Measurements from ENCODE around the gene NRTN. TPM values are rescaled to one million over a fixed set of nuclear protein-coding genes. Genes with fewer than 3 reads are reported as not detected.
"Not testable (repeated sequence)": the region's sequence is repeated elsewhere in the genome, so short reads cannot be mapped to it uniquely, and the experiment has no call there.

Gene NRTN
- total and polyA plus RNA-seq, 2 donors: 2.5 to 9.8 TPM

GRCh38 chr19:5844456-5845433 is 39.9 kb downstream of the NRTN start:
- no peak overlapping the region for H3K27ac ChIP-seq (ENCODE audit: low read depth)
- no peaks in the 10 kb centered on the region for H3K4me1 ChIP-seq (ENCODE audit: insufficient read depth)
- 87% methylated on average over 24 of the region's 24 CpGs for WGBS
- no peak overlapping the region for H3K4me3 ChIP-seq (ENCODE audit: low read depth, low read length)
- DNase-seq (ENCODE audit: extremely low spot score): no peak
- no peaks in the 10 kb centered on the region for H3K36me3 ChIP-seq (ENCODE audit: insufficient read depth)

- WGBS: 87% methylated on average over 10 of the region's 10 CpGs
- not testable (repeated sequence) for H3K4me1 ChIP-seq (ENCODE audit: insufficient read depth); H3K27ac ChIP-seq (ENCODE audit: low read depth); H3K4me3 ChIP-seq (ENCODE audit: low read depth, low read length); H3K36me3 ChIP-seq (ENCODE audit: insufficient read depth); DNase-seq (ENCODE audit: extremely low spot score)
Measured at GRCh38 chr19:5847846-5848245, 43.0 kb downstream of the NRTN start.

GRCh38 chr19:5848621-5849020 is 43.8 kb downstream of the NRTN start:
- H3K4me1 ChIP-seq (ENCODE audit: insufficient read depth); DNase-seq (ENCODE audit: extremely low spot score); H3K27ac ChIP-seq (ENCODE audit: low read depth); H3K36me3 ChIP-seq (ENCODE audit: insufficient read depth); H3K4me3 ChIP-seq (ENCODE audit: low read depth, low read length): not testable (repeated sequence)
- 67% methylated on average over 5 of the region's 5 CpGs for WGBS

GRCh38 chr19:5850189-5850588 is 45.3 kb downstream of the NRTN start:
- Histone ChIP-seq H3K4me1 (ENCODE audit: insufficient read depth) (no peaks in the 10 kb centered on the region), H3K4me3 (ENCODE audit: low read depth, low read length) (no peak overlapping the region), H3K27ac (ENCODE audit: low read depth) (no peak overlapping the region), H3K36me3 (ENCODE audit: insufficient read depth) (no peaks in the 10 kb centered on the region)
- WGBS: 82% methylated on average over 6 of the region's 6 CpGs
- no peak for DNase-seq (ENCODE audit: extremely low spot score)

GRCh38 chr19:5850743-5851293 is 46.0 kb downstream of the NRTN start:
- no peak overlapping the region for H3K4me3 ChIP-seq (ENCODE audit: low read depth, low read length)
- no peaks in the 10 kb centered on the region for H3K36me3 ChIP-seq (ENCODE audit: insufficient read depth)
- 12% methylated on average over 5 of the region's 5 CpGs for WGBS
- no peak overlapping the region for H3K27ac ChIP-seq (ENCODE audit: low read depth)
- no peaks in the 10 kb centered on the region for H3K4me1 ChIP-seq (ENCODE audit: insufficient read depth)
- no peak for DNase-seq (ENCODE audit: extremely low spot score)

- 77% methylated on average over 10 of the region's 10 CpGs for WGBS
- Histone ChIP-seq H3K4me1 (ENCODE audit: insufficient read depth) (no peaks in the 10 kb centered on the region), H3K36me3 (ENCODE audit: insufficient read depth) (no peaks in the 10 kb centered on the region), H3K4me3 (ENCODE audit: low read depth, low read length) (no peak within 1 kb of the TSS), H3K27ac (ENCODE audit: low read depth) (no peak within 1 kb of the TSS)
- no peak for DNase-seq (ENCODE audit: extremely low spot score)
Measured at GRCh38 chr19:5851302-5851701, 46.4 kb downstream of the NRTN start, which contains the start of gene FUT3. TSS of gene FUT3 (minus strand) at chr19:5851449.

- not testable (repeated sequence) for H3K27ac ChIP-seq (ENCODE audit: low read depth); H3K36me3 ChIP-seq (ENCODE audit: insufficient read depth); H3K4me3 ChIP-seq (ENCODE audit: low read depth, low read length); DNase-seq (ENCODE audit: extremely low spot score); H3K4me1 ChIP-seq (ENCODE audit: insufficient read depth)
- WGBS: 81% methylated on average over 10 of the region's 10 CpGs
Measured at GRCh38 chr19:5854121-5854520, 49.3 kb downstream of the NRTN start.

GRCh38 chr19:5855151-5855550 is 50.3 kb downstream of the NRTN start:
- not testable (repeated sequence) for H3K4me1 ChIP-seq (ENCODE audit: insufficient read depth); H3K27ac ChIP-seq (ENCODE audit: low read depth); H3K36me3 ChIP-seq (ENCODE audit: insufficient read depth); DNase-seq (ENCODE audit: extremely low spot score); H3K4me3 ChIP-seq (ENCODE audit: low read depth, low read length)
- 74% methylated on average over 9 of the region's 9 CpGs for WGBS

GRCh38 chr19:5857203-5858081 is 52.6 kb downstream of the NRTN start:
- no peak overlapping the region for H3K27ac ChIP-seq (ENCODE audit: low read depth)
- DNase-seq (ENCODE audit: extremely low spot score): no peak
- H3K4me3 ChIP-seq (ENCODE audit: low read depth, low read length): no peak overlapping the region
- H3K4me1 ChIP-seq (ENCODE audit: insufficient read depth): no peaks in the 10 kb centered on the region
- H3K36me3 ChIP-seq (ENCODE audit: insufficient read depth): no peaks in the 10 kb centered on the region
- 83% methylated on average over 18 of the region's 18 CpGs for WGBS

- Histone ChIP-seq H3K4me3 (ENCODE audit: low read depth, low read length) (no peak overlapping the region), H3K4me1 (ENCODE audit: insufficient read depth) (no peaks in the 10 kb centered on the region), H3K27ac (ENCODE audit: low read depth) (no peak overlapping the region), H3K36me3 (ENCODE audit: insufficient read depth) (no peaks in the 10 kb centered on the region)
- no peak for DNase-seq (ENCODE audit: extremely low spot score)
- WGBS: 58% methylated on average over 11 of the region's 11 CpGs
Measured at GRCh38 chr19:5863030-5863665, 58.3 kb downstream of the NRTN start.

GRCh38 chr19:5864013-5864720 is 59.3 kb downstream of the NRTN start:
- DNase-seq (ENCODE audit: extremely low spot score): no peak
- no peaks in the 10 kb centered on the region for H3K4me1 ChIP-seq (ENCODE audit: insufficient read depth)
- no peak overlapping the region for H3K27ac ChIP-seq (ENCODE audit: low read depth)
- 82% methylated on average over 9 of the region's 9 CpGs for WGBS
- H3K36me3 ChIP-seq (ENCODE audit: insufficient read depth): no peaks in the 10 kb centered on the region
- H3K4me3 ChIP-seq (ENCODE audit: low read depth, low read length): no peak overlapping the region

GRCh38 chr19:5864725-5865486 is 60.0 kb downstream of the NRTN start:
- H3K4me3 ChIP-seq (ENCODE audit: low read depth, low read length): no peak overlapping the region
- no peak overlapping the region for H3K27ac ChIP-seq (ENCODE audit: low read depth)
- no peak for DNase-seq (ENCODE audit: extremely low spot score)
- H3K4me1 ChIP-seq (ENCODE audit: insufficient read depth): no peaks in the 10 kb centered on the region
- 87% methylated on average over 14 of the region's 14 CpGs for WGBS
- H3K36me3 ChIP-seq (ENCODE audit: insufficient read depth): no peaks in the 10 kb centered on the region

Data from urinary bladder (tissue), 4 donors.